ENCODE data around the gene OGFRL1.

Gene OGFRL1

DNA sequence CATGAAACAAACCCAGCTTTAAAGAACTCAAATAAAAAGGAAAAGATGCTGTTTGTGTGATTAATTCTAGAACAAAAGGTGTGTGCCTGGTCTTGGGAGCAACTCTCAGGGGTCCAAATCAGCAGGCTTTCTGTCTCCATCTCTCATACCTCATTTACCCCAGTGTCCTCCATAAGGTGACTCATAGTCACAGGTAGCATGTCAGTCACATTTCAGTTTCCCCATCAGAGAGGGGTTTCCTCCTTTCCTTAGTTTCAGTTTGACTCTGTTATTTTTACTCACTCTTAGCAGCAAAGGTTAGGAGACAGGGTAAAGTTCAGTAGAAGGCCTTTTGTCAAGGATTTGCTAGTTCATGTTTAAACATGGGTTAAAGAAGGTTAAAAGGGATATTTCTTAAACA lies 46.2 kb downstream of the OGFRL1 start:
- DNase-seq (ENCODE audit: low read depth): no peak

DNA sequence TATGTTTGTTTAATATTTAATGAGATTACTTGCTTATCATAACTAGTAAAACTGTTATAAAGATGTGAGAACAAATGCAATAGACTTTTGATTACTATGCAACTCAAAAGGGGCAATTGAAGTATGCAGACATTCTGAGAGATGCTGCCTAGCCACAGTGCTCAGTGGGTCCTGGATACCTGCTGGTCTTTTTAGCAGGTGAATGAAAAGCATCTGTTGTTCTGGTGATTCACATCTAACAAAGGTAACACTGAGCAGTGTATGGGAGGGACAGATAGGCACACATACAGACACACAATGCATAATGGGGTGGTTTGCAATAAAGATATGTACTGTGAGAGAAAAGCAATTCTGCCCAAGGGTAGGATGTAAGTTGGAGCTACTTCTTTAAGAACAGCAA lies 46.9 kb downstream of the OGFRL1 start:
- no peak for DNase-seq (ENCODE audit: low read depth)

DNA sequence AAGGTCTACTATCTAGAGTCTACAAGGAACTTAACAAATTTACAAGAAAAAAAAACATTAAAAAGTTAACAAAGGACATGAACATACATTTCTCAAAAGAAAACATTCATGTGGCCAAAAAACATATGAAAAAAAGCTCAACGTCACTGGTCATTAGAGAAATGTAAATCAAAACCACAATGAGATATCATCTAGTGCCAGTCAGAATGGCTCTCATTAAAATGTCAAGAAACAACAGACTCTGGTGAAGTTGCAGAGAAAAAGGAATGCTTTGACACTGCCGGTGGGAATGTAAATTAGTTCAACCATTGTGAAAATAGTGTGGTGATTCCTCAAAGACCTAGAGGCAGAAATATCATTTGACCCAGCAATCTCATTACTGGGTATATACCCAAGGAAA lies 48.3 kb downstream of the OGFRL1 start:
- no peak for DNase-seq (ENCODE audit: low read depth)

DNA sequence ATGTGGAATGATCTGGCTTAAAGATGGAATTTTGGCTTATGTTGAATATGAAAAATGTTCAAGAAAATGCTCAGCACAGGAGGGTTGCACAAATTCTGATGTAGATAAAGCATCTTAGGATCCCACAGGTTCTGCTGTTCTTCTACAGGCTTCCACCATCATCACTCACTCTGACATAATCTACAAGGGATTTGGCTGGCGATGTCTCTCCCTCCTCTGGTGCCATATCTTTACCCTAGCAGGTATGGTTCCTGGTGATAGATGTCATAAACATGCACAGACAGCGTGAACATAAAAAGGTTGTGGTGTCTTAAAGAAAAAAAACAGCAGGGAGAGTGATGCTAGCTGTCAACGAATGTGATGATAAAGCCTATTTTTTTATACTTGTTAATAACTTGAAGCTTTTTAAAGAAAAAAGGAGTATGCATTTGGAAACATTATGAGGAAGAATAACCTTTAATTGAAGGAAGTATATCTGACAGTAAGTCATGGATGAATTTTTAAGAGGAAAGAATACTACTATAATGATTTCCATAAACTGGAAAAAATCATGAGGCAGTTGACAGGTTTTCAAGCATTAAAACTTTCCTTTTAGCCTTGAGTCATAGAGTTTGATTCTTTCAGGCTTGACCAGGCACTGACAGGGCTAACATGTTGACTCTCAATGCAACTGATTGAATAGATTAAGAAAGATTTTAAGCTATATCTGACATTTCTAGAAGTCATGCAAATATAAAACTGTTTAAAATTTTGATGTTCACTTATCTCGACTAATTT lies 50.1 kb downstream of the OGFRL1 start:
- no peak for DNase-seq (ENCODE audit: low read depth)

DNA sequence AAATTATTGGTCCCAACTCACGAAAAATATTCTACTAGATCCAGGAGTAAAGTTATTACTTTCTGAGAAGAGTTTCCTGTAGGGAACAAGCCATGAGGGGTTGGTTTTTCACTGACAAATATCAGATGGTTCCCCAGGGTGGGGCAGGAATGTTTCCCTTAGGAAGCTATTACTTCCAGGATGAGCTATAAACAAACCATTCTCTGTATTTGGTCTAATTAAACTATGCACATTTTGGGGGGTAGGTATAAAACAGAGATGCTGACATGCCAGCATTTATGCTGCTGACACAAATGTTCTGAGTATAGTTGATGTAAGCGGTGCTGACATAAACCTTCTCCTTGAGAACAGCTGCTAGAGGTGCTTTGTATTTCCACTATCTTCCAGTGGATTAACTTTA lies 54.2 kb downstream of the OGFRL1 start:
- DNase-seq (ENCODE audit: low read depth): no peak

DNA sequence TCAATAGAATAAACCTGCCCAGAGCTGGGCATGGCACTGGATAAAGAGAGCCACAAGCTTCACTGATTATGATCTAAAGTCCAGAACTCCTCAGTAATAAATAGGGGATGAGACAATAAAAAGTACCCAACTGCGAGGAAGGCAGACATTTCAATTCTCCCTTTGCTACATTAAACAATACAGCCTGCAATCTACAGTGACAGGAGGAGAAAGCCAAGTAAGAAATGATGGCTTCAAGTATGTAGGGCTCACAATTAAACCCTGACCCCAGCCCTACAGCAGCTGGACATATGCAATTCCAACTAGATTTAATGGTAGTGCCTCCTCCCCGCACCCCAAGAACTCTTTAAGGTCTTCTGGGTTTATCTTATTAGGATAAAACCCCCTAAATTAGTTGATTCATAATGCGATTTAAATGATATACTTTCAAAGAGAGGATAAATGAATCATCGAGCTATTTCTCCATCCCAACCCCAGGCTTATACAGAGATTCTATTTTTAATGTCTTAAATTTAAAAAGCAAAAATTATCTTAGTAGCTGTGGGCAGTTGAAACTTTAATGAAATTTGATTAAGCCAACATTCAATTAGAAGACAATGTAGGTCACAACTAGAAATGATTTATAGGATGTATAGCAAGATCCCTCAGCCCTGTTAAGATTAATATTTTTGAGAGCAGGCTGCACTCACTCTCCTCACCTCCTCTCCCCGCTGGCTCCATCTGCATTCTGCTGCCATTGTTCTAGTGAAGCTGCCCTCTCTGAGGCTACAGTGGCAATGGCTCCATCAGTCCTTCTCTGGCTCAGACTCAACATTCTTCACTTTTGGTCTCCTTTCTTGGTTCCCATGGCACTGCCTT lies 57.1 kb downstream of the OGFRL1 start:
- no peak for DNase-seq (ENCODE audit: low read depth)

DNA sequence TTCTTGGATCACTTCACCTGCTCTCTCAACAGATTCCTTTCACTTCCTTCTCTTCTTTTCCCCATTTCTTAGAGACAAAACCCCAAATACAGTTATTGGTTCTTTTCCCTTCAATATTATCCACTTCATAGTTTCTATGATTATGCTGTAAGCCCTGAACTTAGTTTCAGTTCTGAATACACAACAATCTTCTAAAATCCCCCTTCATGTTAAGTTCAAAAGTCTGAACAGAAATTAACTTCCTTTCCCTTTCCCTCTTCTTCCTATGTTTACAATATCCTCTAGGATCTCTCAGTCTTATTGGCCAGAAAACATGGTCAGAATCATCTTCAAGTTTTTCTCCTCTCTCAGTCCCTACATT lies 57.7 kb downstream of the OGFRL1 start:
- DNase-seq (ENCODE audit: low read depth): no peak

DNA sequence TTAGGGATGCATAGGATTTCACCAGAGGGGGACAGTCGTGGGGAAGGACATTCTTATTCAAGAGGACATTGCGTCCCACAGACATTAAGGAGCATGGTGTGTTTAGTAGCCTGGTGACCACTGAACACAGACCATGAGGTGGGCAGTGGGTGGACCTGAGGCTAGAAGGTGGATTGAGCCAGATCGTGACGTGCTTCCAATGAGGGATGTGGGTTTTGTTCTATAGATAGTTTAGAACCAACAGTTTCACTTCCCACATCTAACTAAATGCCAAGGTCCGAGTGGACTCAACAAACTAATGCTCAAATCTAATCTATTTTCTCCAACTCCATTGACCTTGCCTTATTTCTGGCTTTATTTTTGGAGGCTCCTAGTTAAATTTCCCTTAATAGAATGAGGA lies 58.5 kb downstream of the OGFRL1 start:
- DNase-seq (ENCODE audit: low read depth): no peak

DNA sequence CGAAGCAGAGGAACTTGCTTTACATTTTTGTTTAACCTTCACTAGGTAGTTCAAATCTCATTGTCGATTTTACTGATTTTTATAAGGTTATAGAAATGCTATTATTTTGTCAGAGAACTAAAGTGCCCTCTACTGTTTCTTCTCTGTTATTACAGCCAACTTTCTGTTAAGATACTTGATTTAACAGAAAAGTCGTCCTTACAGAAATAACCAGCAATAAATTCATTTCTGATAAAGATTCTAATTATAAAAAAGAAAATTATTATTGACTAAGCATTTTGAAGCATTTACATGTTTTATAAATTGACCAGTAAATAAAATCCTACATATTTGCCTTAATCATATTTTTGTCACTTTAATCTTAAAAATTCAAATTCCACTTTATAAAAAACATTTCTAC lies 60.8 kb downstream of the OGFRL1 start:
- no peak for DNase-seq (ENCODE audit: low read depth)

DNA sequence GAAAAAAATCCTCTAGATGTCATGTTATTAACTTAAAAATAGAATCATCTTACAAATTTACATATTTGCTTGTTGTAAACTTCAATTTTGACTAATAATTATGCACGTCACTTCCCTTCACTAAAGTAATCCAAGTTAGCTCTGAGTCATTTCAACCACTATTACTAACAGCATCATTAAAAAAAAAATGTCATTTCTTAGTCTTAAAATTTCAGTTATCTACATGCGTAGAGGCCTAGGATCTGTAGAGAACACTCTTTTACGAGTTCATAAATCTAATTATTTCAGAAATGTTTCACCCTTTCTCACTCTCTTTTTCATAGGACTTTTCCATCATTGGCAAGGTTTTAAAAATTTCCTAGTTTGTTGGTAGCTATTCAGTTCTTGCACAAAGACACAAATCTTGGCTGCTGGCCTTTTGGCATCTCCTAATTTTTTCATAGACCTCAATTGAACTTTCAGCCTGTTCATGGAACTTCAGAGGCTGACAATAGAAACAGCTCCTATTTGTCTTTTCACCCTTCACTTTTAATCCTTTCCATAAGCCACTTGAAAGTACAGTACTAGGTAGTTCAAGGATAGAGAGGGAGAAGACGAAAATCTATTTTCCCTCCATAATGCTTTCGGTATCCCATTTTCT lies 61.5 kb downstream of the OGFRL1 start:
- DNase-seq (ENCODE audit: low read depth): no peak

DNA sequence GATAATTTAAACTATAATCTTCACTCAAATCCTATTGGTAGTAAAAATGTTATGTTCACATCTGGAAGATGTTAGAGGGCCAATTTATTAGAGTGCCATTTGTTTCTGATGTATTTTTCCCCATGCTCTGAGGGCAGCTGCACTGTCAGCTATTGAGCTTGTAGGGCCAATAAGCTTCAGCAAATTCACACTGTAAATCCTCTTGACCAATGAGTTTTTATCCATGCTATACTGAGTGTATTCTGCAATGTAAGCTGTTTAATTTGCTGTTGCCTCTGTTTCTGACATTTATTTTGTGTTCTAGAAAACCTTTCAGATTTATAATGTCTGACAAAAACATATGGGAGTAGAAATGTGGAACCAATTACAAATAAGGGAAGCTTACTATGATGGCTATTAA lies 62.6 kb downstream of the OGFRL1 start:
- no peak for DNase-seq (ENCODE audit: low read depth)
